GM18505 (cell line): ENCODE data around the gene AHCYL2.
"Not testable (repeated sequence)": the region's sequence is repeated elsewhere in the genome, so short reads cannot be mapped to it uniquely, and the experiment has no call there.

Experiments used
- ATAC-seq: cut with Tn5 transposase; IDR thresholded peaks from one replicate; pipeline ENCODE4 v1.9.1; 2021; ENCODE audit not compliant: unreplicated experiment
- POLR2A ChIP-seq: IDR thresholded peaks from 4 replicates; pipeline ENCODE4 v1.6.1; 2011; ENCODE audit warnings: borderline replicate concordance; ENCODE audit not compliant: insufficient read depth, insufficient read length; ENCODE audit errors: extremely low read depth

Gene AHCYL2

DNA sequence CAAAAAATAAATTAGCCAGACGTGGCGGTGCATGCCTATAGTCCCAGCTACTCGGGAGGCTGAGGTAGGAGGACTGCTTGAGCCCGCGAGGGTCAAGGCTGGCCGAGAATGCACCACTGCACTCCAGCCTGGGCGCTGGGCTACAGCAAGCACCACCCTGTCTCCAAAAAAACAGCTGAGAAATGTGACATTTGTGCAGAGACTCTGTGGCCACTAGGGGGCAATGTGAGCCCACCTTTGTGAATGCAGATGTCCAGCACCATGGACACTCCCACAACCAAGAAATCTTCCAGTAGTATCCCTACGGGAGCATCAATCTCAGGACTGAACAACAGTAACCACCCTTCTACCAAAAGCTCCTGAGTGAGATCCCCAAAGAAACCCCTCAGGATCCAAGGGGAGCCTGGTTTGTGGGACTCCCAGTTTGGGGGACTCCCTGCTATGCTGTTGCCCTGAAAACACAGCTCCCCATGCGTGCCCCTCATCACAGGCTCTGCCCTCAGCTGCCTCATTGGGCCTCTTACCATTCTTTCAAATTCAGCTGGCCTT lies 6.2 kb upstream of the AHCYL2 start:
- no peak for ATAC-seq

DNA sequence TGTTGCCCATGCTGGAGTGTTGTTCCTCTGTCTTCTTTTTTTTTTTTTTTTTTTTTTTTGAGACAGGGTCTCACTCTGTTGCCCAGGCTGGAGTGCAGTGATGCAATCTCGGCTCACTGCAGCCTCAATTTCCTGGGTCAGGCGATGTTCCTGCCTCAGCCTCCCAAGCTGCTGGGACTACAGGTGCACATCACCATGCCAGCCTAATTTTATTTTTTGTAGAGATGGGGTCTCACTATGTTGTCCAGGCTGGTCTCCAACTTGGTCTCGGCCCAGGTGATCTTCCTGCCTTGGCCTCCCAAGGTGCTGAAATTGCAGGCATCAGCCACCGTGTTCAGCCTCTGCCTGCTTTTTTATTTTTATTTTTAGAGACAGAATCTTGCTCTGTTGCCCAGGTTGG lies 5.7 kb upstream of the AHCYL2 start:
- ATAC-seq = not testable (repeated sequence)

More for the DNA sequence above, 6.2 kb upstream of the AHCYL2 start:
- no peak for TF ChIP-seq POLR2A

DNA sequence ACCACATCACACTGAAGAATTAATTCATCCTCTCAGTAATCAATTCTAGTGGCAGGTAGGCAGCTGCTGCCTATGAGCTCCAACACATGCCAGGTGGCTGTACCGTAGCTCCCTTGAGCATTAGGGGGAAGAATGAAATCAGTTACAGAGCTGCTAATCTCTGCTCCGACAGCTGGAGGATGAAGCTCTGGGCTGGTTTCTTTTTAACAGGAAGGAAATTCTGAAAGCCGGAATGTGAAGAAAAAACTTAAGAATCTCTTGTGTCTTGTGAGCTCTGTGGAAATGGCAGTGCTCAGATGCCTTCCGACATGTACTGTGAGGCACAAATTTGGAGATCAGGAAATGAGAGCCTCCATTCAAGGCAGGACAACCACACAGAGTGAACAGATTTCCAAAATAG lies 2.8 kb upstream of the AHCYL2 start:
- no peak for ATAC-seq

DNA sequence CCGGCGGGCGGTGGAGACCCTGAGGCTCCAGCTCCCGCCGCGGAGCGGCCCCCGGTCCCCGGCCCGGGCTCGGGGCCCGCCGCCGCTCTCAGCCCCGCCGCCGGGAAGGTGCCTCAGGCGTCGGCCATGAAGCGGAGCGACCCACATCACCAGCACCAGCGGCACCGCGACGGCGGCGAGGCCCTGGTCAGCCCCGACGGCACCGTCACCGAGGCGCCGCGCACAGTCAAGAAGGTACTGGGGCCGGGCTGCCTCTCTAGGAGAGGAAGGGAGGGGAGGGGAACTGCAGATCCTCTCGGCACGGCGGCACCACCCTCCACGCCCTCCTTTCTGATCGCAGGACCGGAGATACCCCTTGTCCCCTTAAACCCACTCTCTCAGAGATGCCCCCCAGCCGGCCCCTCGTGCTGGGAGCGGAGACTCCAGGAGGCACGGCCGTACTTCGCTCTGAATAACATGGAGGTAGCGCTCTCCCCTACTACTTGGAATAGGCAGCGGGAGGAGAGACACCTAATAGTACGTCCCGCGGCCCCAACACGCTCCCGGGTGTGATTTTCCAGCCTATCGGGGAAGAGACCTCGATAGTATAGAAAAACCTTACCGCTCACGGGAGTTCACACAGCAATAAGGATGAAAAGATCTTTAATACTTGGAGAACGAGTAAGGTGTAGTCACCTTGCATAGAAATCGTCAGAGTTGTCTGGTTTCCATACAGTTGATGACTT lies 538 bp downstream of the AHCYL2 start:
- no peak for TF ChIP-seq POLR2A

More for the DNA sequence above, 2.8 kb upstream of the AHCYL2 start:
- no peak for TF ChIP-seq POLR2A

DNA sequence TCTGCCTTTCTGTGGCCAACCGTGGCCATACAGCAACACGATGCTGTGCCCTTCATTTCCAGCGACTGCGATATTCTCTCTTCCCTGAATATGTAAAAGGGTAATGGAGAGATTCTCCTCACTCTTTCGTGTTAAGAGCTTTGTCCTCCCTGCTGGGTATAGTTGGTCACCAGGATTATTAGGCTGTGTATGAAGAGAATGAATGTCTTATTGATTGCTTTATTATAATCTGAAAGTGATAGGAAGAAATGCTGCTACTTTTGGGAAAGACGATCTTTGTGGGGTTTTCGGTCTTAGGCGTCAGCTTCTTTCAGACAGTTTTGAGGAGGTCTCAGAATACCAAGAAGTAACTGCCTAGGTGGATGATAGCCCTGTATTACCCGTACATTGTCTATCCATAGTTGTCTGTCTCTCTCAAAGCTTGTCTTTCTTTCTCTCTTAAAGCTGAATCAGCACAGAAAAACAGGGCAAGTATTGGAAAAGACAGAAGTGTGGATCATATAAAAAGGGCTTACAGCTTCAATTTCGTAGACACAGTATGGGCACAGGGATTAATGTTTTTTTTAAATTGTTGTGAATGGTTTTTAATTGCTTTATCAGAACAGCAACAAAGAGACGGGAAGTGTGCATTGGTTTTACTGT lies 1.2 kb downstream of the AHCYL2 start:
- ATAC-seq = no peak
- TF ChIP-seq POLR2A = no peak

More for the DNA sequence above, 538 bp downstream of the AHCYL2 start:
- ATAC-seq = peak; percentile 24

DNA sequence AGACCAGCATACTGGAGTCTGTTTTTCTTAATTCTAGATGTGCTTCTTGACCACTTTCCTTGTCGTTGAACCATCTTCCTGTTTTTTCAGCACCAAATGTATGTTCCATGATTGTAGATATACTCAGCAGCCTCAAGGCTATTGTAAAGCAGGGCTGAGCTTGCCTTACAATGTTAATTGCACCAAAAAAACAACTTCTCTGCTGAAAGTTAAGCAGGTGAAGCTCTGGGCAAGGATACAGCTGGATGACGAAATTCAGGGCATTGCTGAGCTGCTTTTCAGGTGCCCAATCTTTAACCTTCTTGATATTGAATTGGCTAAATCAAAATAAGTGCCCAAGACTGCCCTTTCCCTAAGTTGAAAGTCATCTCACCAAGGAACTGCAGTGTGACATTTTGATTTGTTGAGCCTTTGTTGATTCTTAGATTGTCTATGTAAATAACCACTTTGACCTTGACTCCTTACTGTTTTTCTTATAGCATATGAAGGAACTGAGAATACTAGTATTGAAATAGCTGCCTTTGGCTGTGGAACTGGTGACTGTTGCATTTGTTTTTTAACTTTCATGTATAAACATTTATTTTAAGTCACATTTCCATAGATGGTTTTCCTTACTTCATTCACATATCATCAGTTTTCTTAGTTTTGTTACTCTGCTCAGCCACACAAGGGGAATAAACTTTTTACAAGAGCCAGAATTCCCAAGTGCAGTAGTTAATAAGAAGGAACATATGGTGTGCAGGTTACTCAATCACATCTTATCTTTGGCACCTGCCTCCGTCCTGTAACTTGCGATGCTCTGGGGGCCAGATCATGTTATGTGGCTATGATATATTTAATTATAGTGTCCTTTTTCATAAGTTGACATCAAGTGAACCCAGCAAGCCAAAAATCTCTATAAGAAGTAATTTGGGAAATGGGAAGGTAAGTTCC lies 3.1 kb downstream of the AHCYL2 start:
- no peak for ATAC-seq
- TF ChIP-seq POLR2A = no peak

DNA sequence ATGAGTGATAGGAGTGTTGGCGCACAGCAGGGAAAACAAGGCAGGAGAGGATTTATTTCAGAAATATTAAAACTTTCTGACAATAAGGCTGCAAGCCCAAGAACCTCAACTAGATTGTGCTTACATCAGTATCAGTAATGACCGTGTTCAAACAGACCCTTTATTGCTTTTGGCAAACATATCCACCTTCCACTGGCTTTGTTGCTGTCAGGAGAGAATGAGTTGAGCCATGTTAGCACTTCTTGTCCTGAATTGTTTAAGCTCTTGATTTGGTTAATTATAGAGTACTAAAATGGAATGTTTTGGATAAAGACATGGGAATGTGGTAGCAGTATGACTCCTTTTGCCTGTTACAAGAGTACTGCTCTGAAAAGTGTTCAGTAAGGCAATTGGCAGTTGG lies 3.8 kb downstream of the AHCYL2 start:
- no peak for TF ChIP-seq POLR2A
- ATAC-seq = no peak

DNA sequence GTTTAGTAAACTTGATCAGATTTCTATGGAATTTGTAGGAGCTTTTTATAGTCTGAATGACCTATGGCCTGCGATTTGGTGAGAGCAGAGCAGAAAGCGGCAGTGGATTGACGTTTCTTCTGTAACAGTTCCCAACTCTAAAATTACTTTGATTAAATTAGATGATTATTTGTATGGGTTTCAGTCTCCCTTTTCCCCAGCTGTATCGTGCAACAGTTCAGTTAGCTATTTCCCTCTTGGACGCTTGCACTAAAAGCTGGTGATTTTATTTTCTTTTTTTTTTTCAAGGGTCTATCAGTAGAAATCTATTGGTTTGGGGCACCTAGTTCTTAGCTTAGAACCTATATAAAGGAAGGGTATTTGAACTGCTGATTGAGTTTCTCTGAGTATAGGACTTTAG lies 6.8 kb downstream of the AHCYL2 start:
- ATAC-seq = no peak
- no peak for TF ChIP-seq POLR2A

GRCh38 chr7:129238546-129238945 lies 13.7 kb downstream of the AHCYL2 start:
- ATAC-seq = no peak
- no peak for TF ChIP-seq POLR2A

- TF ChIP-seq POLR2A = no peak
- ATAC-seq = no peak
Measured at GRCh38 chr7:129240119-129240820, 15.4 kb downstream of the AHCYL2 start.

DNA sequence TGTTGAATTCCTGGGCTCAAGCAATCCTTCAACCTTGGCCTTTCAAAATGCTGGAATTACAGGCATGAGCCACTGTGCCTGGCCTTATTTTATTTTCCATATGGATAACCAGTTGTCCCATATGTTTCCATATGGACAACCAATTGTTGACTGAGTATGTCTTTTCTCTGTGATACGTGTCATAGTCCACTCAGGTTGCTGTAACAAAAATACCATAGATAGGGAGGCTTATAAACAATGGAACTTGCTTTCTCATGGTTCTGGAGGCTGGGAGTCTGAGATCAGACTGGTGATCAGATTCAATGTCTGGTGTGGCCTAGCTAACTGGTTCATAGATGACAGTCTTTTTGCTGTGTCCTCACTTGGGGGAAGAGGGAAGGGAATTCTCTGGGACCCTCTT lies 19.4 kb downstream of the AHCYL2 start:
- ATAC-seq = no peak
- TF ChIP-seq POLR2A = no peak

GRCh38 chr7:129245533-129245932 lies 20.7 kb downstream of the AHCYL2 start:
- no peak for ATAC-seq
- TF ChIP-seq POLR2A = no peak

DNA sequence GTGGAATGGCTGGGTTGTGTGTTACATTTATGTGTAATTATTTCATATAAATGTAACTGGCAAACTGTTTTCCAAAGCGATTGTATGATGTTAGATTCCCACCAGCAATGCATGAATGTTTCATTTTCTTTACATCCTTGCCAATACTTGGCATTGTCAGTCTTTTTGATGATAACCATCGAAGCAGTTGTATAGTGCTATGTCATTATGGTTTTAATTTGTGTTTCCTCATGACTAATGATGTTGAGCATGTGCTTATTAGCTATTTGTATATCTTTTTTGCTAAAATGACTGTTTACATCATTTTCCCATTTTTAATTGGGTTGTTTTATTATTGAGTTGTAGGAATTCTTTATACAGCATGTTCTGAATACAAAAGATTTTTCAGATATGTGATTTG lies 22.3 kb downstream of the AHCYL2 start:
- no peak for TF ChIP-seq POLR2A
- no peak for ATAC-seq
